ENCODE measurements around the gene UBE2G2. TPM values are rescaled to one million over a fixed set of nuclear protein-coding genes. Genes with fewer than 3 reads are reported as not detected.

UBE2G2 gene
- total RNA-seq, 1 experiment from 2014 or later, result 66.4 TPM

DNA sequence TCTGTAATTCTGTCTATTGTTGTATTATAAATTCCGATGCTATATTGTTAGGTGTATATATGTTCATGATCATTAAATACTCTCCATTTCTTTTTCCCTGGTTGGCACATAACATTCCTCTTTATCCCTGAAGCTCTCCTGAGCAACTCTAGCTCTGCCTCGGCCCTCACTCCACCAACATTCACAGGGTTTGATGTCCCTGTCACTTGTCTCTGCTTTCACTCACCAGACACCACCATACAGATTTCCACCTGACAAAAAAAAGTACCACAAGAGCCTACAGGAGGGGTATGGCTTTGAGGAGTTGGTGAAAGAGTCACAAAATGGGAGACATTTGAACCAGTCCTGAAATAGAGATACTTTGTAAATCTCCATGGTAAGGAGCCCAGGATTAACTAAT, 81.5 kb downstream of the UBE2G2 start:
- DNase-seq, result no peak
- H3K27me3 ChIP-seq (ENCODE audit: control insufficient read depth, insufficient read depth, low read length), result peaks cover 19% of the 10 kb centered on the region
- H3K36me3 ChIP-seq (replicated peaks; ENCODE audit: control insufficient read depth, insufficient read depth, low read length), result no peaks in the 10 kb centered on the region
- no peak overlapping the region for H3K4me3 ChIP-seq (ENCODE audit: insufficient read depth, low read depth, low read length)

Other genes with a start within 250 kb of the UBE2G2 start
- gene KRTAP10-3, start 243.0 kb downstream of the UBE2G2 start, total RNA-seq (2014; rRNA removed; shearing (Covaris generic)), result not detected in 2 replicates
- not detected in 2 replicates for gene KRTAP10-4, start 228.1 kb downstream of the UBE2G2 start, total RNA-seq (2014; rRNA removed; shearing (Covaris generic))
- gene KRTAP10-5, start 221.2 kb downstream of the UBE2G2 start, total RNA-seq (2014; rRNA removed; shearing (Covaris generic)), result not detected in 2 replicates
- gene KRTAP10-6, start 209.3 kb downstream of the UBE2G2 start, total RNA-seq (2014; rRNA removed; shearing (Covaris generic)), result not detected in 2 replicates
- not detected in 2 replicates for gene KRTAP10-7, start 201.2 kb downstream of the UBE2G2 start, total RNA-seq (2014; rRNA removed; shearing (Covaris generic))
- not detected in 2 replicates for gene KRTAP10-8, start 189.7 kb downstream of the UBE2G2 start, total RNA-seq (2014; rRNA removed; shearing (Covaris generic))
- not detected in 2 replicates for gene KRTAP10-9, start 174.7 kb downstream of the UBE2G2 start, total RNA-seq (2014; rRNA removed; shearing (Covaris generic))
- gene KRTAP10-10, start 164.5 kb downstream of the UBE2G2 start, total RNA-seq (2014; rRNA removed; shearing (Covaris generic)), result not detected in 2 replicates
- not detected in 2 replicates for gene KRTAP10-11, start 155.4 kb downstream of the UBE2G2 start, total RNA-seq (2014; rRNA removed; shearing (Covaris generic))
- not detected in 2 replicates for gene KRTAP12-4, start 147.2 kb downstream of the UBE2G2 start, total RNA-seq (2014; rRNA removed; shearing (Covaris generic))
- gene KRTAP12-3, start 143.9 kb downstream of the UBE2G2 start, total RNA-seq (2014; rRNA removed; shearing (Covaris generic)), result not detected in 2 replicates
- not detected in 2 replicates for gene KRTAP12-2, start 134.9 kb downstream of the UBE2G2 start, total RNA-seq (2014; rRNA removed; shearing (Covaris generic))
- gene KRTAP12-1, start 119.7 kb downstream of the UBE2G2 start, total RNA-seq (2014; rRNA removed; shearing (Covaris generic)), result 0.17 TPM in 1 of 2 replicates, not detected in the other
- gene KRTAP10-12, start 104.6 kb downstream of the UBE2G2 start, total RNA-seq (2014; rRNA removed; shearing (Covaris generic)), result not detected in 2 replicates
- 1.0 and 1.8 TPM in 2 replicates for gene TSPEAR, start 90.2 kb downstream of the UBE2G2 start, total RNA-seq (2014; rRNA removed; shearing (Covaris generic))
- 80.8 and 91.1 TPM in 2 replicates for gene SUMO3, start 16.2 kb upstream of the UBE2G2 start, total RNA-seq (2014; rRNA removed; shearing (Covaris generic))
- gene PTTG1IP, start 71.9 kb upstream of the UBE2G2 start, total RNA-seq (2014; rRNA removed; shearing (Covaris generic)), result 117 and 134 TPM in 2 replicates
- 1.4 and 2.4 TPM in 2 replicates for gene ITGB2, start 119.1 kb upstream of the UBE2G2 start, total RNA-seq (2014; rRNA removed; shearing (Covaris generic))
- gene SLX9, start 138.2 kb upstream of the UBE2G2 start, total RNA-seq (2014; rRNA removed; shearing (Covaris generic)), result 30.3 and 35.0 TPM in 2 replicates

Data from H7 (cell line).